Vagina (tissue), 2 donors: ENCODE results near the gene PHF23.

Source experiments
- CTCF ChIP-seq, 3 experiments: fragments of 450-650 bp in 2 of 3; fragments of 200-600 bp in 1 of 3; sonication (generic) in 1 of 3; IDR thresholded peaks; one replicate each; pipeline ENCODE4 v1.5.1; 2017 to 2019; ENCODE audit warnings: antibody characterized with exemption in 3 of 3, mild to moderate bottlenecking in 2 of 3, moderate library complexity in 2 of 3
- POLR2A ChIP-seq, 2 donors: fragments of 450-650 bp; IDR thresholded peaks; one replicate each; pipeline ENCODE4 v1.6.1; 2017; ENCODE audit warnings: antibody characterized with exemption in 2 of 2, mild to moderate bottlenecking in 2 of 2, moderate library complexity in 2 of 2

DNA sequence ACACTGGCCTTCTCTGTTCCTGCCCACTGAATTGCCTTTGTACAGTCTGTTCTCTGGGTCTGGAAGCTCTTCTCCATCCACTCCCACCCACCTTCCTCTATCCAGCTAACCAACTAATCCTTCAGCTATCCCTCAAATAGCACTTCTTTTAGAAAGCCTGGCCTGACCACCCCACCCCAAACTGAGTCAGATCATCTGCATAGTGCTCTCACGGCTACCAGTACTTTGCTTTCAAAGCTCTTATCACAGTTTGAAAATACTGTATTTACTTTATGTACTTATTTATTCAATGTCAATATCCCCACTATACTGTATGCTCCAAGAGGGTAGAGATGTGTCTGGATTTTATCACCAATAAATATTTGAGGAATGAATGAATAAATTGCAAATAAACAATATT is 27.5 kb upstream of the PHF23 start:
- TF ChIP-seq CTCF (IDR thresholded peaks at IDR 0.05) (no peak), POLR2A (IDR thresholded peaks at IDR 0.05) (no peak)
